ENCODE measurements around the gene SYDE1. TPM values are rescaled to one million over a fixed set of nuclear protein-coding genes. Genes with fewer than 3 reads are reported as not detected.

SYDE1 gene
- total RNA-seq, 1 donor from 2014 or later, result 23.4 TPM

Other genes with a start within 250 kb of the SYDE1 start
- gene OR7A17, start 221.3 kb upstream of the SYDE1 start, total RNA-seq, result not detected
- not detected for gene OR7C2, start 165.9 kb upstream of the SYDE1 start, total RNA-seq
- not detected for gene SLC1A6, start 127.5 kb upstream of the SYDE1 start, total RNA-seq
- gene CASP14, start 57.9 kb upstream of the SYDE1 start, total RNA-seq, result not detected
- gene OR1I1, start 25.2 kb upstream of the SYDE1 start, total RNA-seq, result not detected
- 32.4 TPM for gene NOTCH3, start 93.6 kb downstream of the SYDE1 start, total RNA-seq
- gene EPHX3, start 125.0 kb downstream of the SYDE1 start, total RNA-seq, result 2.0 TPM
- 87.8 TPM for gene BRD4, start 225.1 kb downstream of the SYDE1 start, total RNA-seq

Measured in mucosa of gallbladder (tissue), 1 donor.